Endodermal cell (in vitro differentiated cells): Measurements from ENCODE around the gene NXPE3. TPM values are rescaled to one million over a fixed set of nuclear protein-coding genes. Genes with fewer than 3 reads are reported as not detected.
A peak's percentile ranks its signal among the peaks of the same experiment; 100 is the strongest.

Experiments
- DNase-seq: peaks from one replicate; pipeline ENCODE4 v3.0.0-alpha.2; 2017
- H3K27ac ChIP-seq: 2 replicates; pipeline ENCODE4 v1.5.1; 2013; ENCODE audit warnings: mild to moderate bottlenecking, low read depth, low read length, moderate library complexity
- H3K27me3 ChIP-seq: 2 replicates; pipeline ENCODE4 v1.6.1; 2013; ENCODE audit warnings: mild to moderate bottlenecking, low read length, moderate library complexity; ENCODE audit not compliant: insufficient read depth, control insufficient read depth, poor library complexity, severe bottlenecking
- H3K36me3 ChIP-seq: 2 replicates; pipeline ENCODE4 v1.7.0; 2013; ENCODE audit warnings: mild to moderate bottlenecking, low read length, moderate library complexity; ENCODE audit not compliant: control insufficient read depth, insufficient read depth
- H3K4me1 ChIP-seq: one replicate; pipeline ENCODE4 v1.7.0; 2013; ENCODE audit warnings: low read length; ENCODE audit not compliant: control insufficient read depth, insufficient read depth
- H3K4me3 ChIP-seq: 2 replicates; pipeline ENCODE4 v1.5.1; 2013; ENCODE audit warnings: mild to moderate bottlenecking, low read length, moderate library complexity
- H3K9ac ChIP-seq: 2 replicates; pipeline ENCODE4 v1.6.1; 2013; ENCODE audit warnings: mild to moderate bottlenecking, low read length, moderate library complexity; ENCODE audit not compliant: poor library complexity, severe bottlenecking; ENCODE audit errors: extremely low read depth
- H3K9me3 ChIP-seq: 2 replicates; pipeline ENCODE4 v1.6.1; 2013; ENCODE audit warnings: mild to moderate bottlenecking, low read length, moderate library complexity; ENCODE audit not compliant: control insufficient read depth
- H3K27ac Mint-ChIP-seq: 2 replicates; pipeline ENCODE4 v1.8.0; 2020; ENCODE audit warnings: mixed read lengths
- H3K27me3 Mint-ChIP-seq: 2 replicates; pipeline ENCODE4 v1.8.0; 2021; ENCODE audit warnings: mild to moderate bottlenecking, mixed read lengths; ENCODE audit not compliant: insufficient read depth
- H3K36me3 Mint-ChIP-seq: 2 replicates; pipeline ENCODE4 v1.8.0; 2020; ENCODE audit warnings: low read depth, mixed read lengths
- H3K4me1 Mint-ChIP-seq: 2 replicates; pipeline ENCODE4 v1.8.0; 2020; ENCODE audit warnings: mixed read lengths
- H3K4me3 Mint-ChIP-seq: 2 replicates; pipeline ENCODE4 v1.8.0; 2020; ENCODE audit warnings: mild to moderate bottlenecking, moderate library complexity, mixed read lengths
- H3K9me3 Mint-ChIP-seq: 2 replicates; pipeline ENCODE4 v1.8.0; 2020; ENCODE audit warnings: mild to moderate bottlenecking, mixed read lengths
- CTCF ChIP-seq: fragments of 200-600 bp; sonication (generic); conservative IDR thresholded peaks from 2 replicates; pipeline ENCODE4 v1.5.0; 2021; ENCODE audit warnings: antibody characterized with exemption, mild to moderate bottlenecking
- WGBS, 2 experiments: methylation state at CpG; one replicate each; pipeline versions ENCODE4 v1.1.5 to v1.1.7; 2013; ENCODE audit warnings: missing lambda C conversion rate in 2 of 2, mixed read lengths in 1 of 2; ENCODE audit not compliant: insufficient coverage in 1 of 2, insufficient read length in 1 of 2; 5-methylcytosine and 5-hydroxymethylcytosine counted together
- total RNA-seq, 2 donors: library from RNA; stranded (reverse); fragmentation: NEBNext Ultra II Directional in 1 of 2; extraction: Animal tissue kit (Norgen Biotek cat#: 25700) in 1 of 2; gene quantifications; 2 replicates in 1 of 2; 3 replicates in 1 of 2; pipeline ENCODE4 v1.2.1, GENCODE V29; 2021

Gene NXPE3
- total RNA-seq, 2 donors from 2014 or later: 6.9 to 7.7 TPM

- WGBS, 2 experiments: 86 to 88% methylated on average over 1 to 2 of the region's 3 CpGs
- DNase-seq: no peak
- Mint-ChIP-seq H3K27ac (no peak overlapping the region), H3K36me3 (no peaks in the 10 kb centered on the region), H3K4me3 (no peak overlapping the region), H3K27me3 (no peaks in the 10 kb centered on the region), H3K4me1 (peaks cover 16% of the 10 kb centered on the region), H3K9me3 (no peaks in the 10 kb centered on the region)
- no peak for TF ChIP-seq CTCF
- Histone ChIP-seq H3K4me1 (peaks cover 10% of the 10 kb centered on the region), H3K4me3 (no peak overlapping the region), H3K27ac (no peak overlapping the region), H3K27me3 (no peaks in the 10 kb centered on the region), H3K9ac (no peak overlapping the region), H3K36me3 (no peaks in the 10 kb centered on the region), H3K9me3 (no peaks in the 10 kb centered on the region)
Observed at GRCh38 chr3:101824702-101825101, 45.7 kb downstream of the NXPE3 start.

DNA sequence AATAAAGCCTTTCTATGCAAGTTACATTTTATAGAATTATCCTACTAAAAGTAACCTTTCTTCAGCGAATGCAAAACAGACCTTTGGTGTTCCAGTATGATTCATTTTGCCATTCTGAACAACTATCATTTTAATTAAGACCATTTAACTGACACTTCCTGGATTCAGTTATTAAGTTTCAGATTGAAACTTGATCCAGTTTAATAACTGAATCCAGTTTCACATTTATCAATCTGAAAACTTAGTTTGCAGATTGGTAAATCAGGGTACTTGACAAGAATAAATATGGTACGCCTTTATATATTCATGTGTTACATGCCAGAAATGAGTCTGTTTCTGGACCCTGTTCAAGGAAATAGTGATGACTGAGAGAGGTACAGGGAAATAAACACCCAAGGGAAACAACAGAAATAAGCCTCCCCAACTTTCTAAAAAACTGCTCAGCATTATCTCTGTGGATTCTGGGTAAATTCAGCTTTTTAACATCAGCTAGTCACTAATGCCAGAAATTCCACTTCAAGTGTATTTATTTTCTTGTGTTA, 47.0 kb downstream of the NXPE3 start:
- Histone ChIP-seq H3K27me3 (no peaks in the 10 kb centered on the region), H3K9me3 (no peaks in the 10 kb centered on the region), H3K4me3 (no peak overlapping the region), H3K27ac (no peak overlapping the region), H3K9ac (no peak overlapping the region), H3K36me3 (no peaks in the 10 kb centered on the region), H3K4me1 (peaks cover 10% of the 10 kb centered on the region)
- Mint-ChIP-seq H3K27me3 (no peaks in the 10 kb centered on the region), H3K4me1 (peaks cover 20% of the 10 kb centered on the region), H3K9me3 (no peaks in the 10 kb centered on the region), H3K4me3 (no peak overlapping the region), H3K27ac (no peak overlapping the region), H3K36me3 (no peaks in the 10 kb centered on the region)
- TF ChIP-seq CTCF: no peak
- DNase-seq: no peak
- 81 to 97% methylated on average over 2 of the region's 2 CpGs for WGBS, 2 experiments

DNA sequence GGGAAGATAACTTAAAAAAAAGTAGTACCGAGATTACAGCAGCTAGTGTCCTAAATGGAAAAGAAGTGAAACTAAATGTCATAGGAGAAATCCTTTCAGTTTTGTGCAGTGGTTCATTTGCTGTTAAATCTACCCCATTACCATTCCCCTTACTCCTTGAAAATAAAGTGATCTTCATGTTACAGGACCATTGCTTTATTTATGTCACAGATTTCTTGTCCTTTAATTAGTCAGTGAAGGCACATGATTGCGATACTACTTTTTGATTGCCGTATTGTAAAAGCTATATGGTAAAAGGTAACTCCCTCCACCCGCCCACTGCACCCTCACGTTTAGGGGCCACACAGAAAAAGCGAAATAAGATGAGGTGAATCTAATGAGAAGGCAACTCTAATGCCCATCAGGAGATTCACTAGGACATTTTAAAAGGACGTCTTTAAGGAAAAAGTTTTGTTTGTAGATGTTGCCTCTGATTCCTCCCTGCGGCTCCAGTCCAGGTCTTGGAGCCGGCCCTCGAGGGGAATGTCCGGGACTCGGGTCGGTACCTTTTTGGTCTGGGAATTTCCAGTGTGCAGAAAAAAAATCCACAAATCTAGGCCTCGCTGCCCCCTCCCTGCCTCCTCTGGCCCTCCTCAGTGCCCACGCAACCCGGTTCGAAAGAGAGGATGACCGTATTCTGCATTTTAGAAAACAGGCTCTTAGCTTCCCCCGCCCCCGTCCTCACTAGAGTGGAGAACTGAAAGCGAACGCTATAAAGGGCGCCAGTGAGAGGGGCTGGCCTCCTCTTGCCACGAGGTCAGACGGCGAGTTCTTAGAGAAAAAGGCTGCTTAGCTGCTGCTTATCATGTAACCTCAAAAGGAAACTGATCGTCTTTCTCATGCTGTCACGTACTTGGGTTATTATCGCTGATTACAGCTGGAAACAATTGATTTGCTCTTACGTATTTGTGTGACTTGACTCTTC, 48.5 kb downstream of the NXPE3 start:
- H3K27ac ChIP-seq: peak overlapping the region; percentile 69
- H3K9ac ChIP-seq: peak overlapping the region; percentile 50
- 18 to 20% methylated on average over 21 to 29 of the region's 30 CpGs for WGBS, 2 experiments
- peak; percentile 88 for DNase-seq
- no peaks in the 10 kb centered on the region for H3K36me3 ChIP-seq
- no peaks in the 10 kb centered on the region for H3K9me3 ChIP-seq
- peak overlapping the region; percentile 82 for H3K4me3 ChIP-seq
- Mint-ChIP-seq H3K27ac (peak overlapping the region; percentile 97), H3K36me3 (no peaks in the 10 kb centered on the region), H3K27me3 (no peaks in the 10 kb centered on the region), H3K9me3 (no peaks in the 10 kb centered on the region), H3K4me1 (peaks cover 20% of the 10 kb centered on the region), H3K4me3 (peak overlapping the region; percentile 84)
- H3K4me1 ChIP-seq: peaks cover 10% of the 10 kb centered on the region
- no peaks in the 10 kb centered on the region for H3K27me3 ChIP-seq
- no peak for TF ChIP-seq CTCF
